Epithelial cell of proximal tubule (primary cell): ENCODE data around the gene CIAO2A. TPM values are rescaled to one million over a fixed set of nuclear protein-coding genes. Genes with fewer than 3 reads are reported as not detected.

Source experiments
- DNase-seq: peaks from one replicate; pipeline ENCODE4 v3.0.0-alpha.2; 2011; ENCODE audit warnings: low read depth
- H3K4me3 ChIP-seq: 2 replicates; pipeline ENCODE4 v1.5.1; 2011; ENCODE audit warnings: low read depth, mild to moderate bottlenecking, low read length
- CTCF ChIP-seq: conservative IDR thresholded peaks from 2 replicates; pipeline ENCODE4 v1.5.1; 2012; ENCODE audit warnings: low read depth, mild to moderate bottlenecking, low read length
- total RNA-seq: library from RNA; depleted of rRNA; stranded (reverse); fragments of >200 nt; gene quantifications from 2 replicates; pipeline ENCODE4 v1.2.3, GENCODE V29; 2015

CIAO2A gene
- total RNA-seq, 1 donor from 2014 or later, result 92.3 TPM

GRCh38 chr15:64100958-64101357 is 7.3 kb upstream of the CIAO2A start:
- TF ChIP-seq CTCF, result no peak
- no peak for DNase-seq
- H3K4me3 ChIP-seq, result no peak overlapping the region

GRCh38 chr15:64099379-64099778 is 5.7 kb upstream of the CIAO2A start:
- H3K4me3 ChIP-seq, result no peak overlapping the region
- TF ChIP-seq CTCF, result no peak

GRCh38 chr15:64096668-64097384 is 3.2 kb upstream of the CIAO2A start:
- no peak for DNase-seq
- TF ChIP-seq CTCF, result peak; percentile 46

More at GRCh38 chr15:64099379-64099778, 5.7 kb upstream of the CIAO2A start:
- DNase-seq, result no peak

DNA sequence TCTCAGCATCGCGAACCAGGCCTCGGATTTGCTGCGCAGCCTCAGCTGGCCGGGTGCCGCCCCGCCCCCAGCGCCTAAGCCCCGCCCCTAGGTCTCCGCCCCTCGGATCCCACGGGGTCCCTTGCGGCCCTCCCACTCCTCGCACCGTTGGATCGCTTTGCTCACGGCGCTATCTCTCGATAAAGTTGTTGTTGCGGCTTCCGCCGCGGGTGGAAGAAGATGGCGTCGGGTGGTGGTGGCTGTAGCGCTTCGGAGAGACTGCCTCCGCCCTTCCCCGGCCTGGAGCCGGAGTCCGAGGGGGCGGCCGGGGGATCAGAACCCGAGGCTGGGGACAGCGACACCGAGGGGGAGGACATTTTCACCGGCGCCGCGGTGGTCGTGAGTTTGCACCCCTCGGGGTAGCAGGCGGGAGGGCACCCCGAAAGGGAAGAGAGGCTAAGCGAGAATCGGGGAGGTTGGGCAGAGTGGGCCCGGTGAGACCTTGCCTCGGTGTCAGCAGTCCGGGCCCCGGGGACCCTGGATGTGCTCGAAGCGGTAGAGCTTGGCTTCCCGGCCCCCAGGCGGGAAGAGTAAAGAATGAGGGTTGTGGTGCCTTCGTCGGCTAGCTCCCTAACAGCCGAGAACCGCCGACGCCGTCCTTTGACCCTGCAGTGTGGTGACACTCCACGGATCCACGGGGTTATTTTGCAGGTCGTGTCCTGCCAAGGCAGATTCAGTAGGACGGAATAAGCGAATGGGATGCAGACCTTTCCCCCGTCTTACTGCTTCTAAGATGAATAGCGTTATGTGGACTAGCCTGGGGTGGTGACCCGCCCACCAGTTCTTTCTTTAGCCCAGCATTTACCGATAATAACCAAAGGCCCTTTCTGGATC is 2.4 kb upstream of the CIAO2A start, which contains the start of gene SNX1:
Gene SNX1 (plus strand): TSS at position 188 of the 873 bp plus-strand sequence. CDS start 32 bp downstream, at position 220.
- H3K4me3 ChIP-seq, result peak within 1 kb of the TSS; percentile 94
- DNase-seq, result no peak
- TF ChIP-seq CTCF, result no peak

More at GRCh38 chr15:64096668-64097384, 3.2 kb upstream of the CIAO2A start:
- peak overlapping the region; percentile 94 for H3K4me3 ChIP-seq

DNA sequence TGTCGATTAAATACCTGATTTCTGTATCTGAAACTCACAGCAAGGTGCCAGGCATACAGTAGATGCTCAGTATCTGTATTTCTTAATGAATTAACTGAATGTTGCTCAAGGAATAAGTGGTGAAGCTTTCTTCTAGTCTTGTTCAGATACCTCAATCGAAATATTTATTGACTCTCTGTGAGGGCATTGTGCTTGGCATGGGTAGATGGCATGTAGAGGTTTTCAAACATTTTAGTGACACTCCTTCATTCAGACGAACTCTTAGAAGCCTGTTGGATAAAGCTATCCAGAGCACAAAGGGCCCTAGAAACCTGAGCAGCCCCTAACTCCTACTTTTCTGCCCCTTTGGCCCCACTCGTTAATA is 1.8 kb upstream of the CIAO2A start:
- TF ChIP-seq CTCF, result no peak
- peak overlapping the region; percentile 94 for H3K4me3 ChIP-seq
- DNase-seq, result no peak

GRCh38 chr15:64092864-64093626 is 593 bp downstream of the CIAO2A start:
- peak; percentile 17 for TF ChIP-seq CTCF
- no peak for DNase-seq
- H3K4me3 ChIP-seq, result peak overlapping the region; percentile 91
